HG03095 (cell line): ENCODE results near the gene CCDC9.
"Not testable (repeated sequence)": the region's sequence is repeated elsewhere in the genome, so short reads cannot be mapped to it uniquely, and the experiment has no call there.

Source experiments
- ATAC-seq: cut with Tn5 transposase; IDR thresholded peaks from one replicate; pipeline ENCODE4 v1.9.1; 2021; ENCODE audit warnings: moderate library complexity; ENCODE audit not compliant: unreplicated experiment

Gene CCDC9

DNA sequence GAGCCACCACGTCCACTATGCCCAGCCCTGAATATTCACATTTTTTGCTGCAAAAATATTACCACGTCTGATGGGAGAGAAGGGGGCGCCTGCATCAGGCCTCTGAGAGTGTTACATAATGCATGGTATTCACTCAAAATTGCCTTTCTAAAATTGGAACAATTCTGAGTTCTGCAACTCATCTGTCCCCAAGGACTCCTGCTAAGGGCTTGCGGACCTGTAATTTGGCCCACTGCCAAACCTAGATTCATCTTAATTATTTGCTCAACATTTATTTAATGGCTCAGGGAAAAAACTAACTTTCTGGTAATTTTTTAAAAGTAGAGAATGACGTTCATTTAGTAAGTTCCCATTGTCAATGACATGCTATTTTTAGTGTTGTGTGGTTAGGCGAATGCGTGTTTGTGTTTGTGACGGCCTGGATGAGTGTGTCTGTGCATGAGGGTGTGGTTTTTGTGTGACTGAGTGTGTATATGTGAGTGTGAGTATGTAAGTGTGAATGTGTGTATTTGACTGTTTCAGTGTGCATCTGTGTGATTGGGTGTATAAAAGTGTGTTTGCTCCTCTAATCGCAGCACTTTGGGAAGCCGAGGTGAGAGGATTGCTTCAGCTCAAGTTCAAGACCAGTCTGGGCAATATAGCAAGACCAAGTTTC lies 27.2 kb downstream of the CCDC9 start:
- no peak for ATAC-seq

DNA sequence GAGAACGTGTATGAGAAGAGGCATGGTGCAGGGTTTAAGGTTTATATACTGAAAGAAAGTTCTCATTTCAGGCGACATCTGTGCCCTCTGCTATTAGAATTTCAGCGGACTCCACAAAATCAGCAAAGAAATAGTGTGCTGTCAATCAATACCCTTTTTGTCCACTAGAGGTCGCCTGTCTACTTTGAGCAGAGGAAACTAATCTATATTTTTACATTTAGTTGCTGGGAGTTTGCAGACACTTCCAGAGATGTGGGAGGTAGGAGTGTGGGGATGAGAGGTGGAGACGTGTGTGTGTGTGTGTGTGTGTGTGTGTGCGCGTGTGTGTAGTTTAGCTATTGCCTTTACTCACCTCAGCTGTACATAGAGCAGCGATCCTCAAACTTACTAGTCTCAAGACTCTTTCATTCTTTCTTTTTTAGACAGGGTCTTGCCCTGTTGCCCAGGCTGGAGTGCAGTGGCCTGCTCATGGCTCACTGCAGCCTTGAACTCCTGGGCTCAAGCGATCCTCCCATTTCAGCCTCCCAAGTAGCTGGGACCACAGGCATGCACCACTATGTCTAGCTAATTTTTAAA lies 28.1 kb downstream of the CCDC9 start:
- ATAC-seq: no peak

DNA sequence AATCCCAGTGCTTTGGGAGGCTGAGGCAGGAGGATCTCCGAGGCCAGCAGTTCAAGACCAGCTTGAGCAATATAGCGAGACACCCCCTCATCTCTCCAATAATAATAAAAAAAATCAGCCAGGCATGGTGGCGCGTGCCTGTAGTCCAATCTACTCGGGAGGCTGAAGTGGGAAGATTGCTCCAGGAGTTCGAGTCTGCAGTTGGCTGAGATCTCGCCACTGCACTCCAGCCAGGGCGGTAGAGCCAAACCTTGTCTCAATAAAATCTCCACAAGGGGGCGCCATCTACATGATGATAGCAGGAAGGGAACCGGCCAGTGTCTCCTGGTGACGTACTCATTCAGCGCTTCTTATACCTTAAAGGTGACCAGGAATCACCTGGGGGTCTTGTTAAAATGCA lies 39.7 kb downstream of the CCDC9 start:
- no peak for ATAC-seq

DNA sequence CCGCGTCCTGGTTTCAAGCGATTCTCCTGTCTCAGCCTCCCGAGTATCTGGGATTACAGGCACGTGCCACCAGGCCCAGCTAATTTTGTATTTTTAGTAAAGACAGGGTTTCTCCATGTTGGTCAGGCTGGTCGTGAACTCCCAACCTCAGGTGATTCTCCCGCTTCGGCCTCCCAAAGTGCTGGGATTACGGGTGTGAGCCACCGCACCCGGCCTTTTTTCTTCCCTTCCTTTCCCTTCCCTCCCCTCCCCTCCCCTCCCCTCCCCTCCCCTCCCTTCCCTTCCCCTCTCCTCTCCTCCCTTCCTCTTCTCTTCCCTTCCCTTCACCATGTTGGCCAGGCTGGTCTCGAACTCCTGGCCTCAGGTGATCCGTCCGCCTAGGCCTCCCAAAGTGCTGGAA lies 44.5 kb downstream of the CCDC9 start:
- not testable (repeated sequence) for ATAC-seq

DNA sequence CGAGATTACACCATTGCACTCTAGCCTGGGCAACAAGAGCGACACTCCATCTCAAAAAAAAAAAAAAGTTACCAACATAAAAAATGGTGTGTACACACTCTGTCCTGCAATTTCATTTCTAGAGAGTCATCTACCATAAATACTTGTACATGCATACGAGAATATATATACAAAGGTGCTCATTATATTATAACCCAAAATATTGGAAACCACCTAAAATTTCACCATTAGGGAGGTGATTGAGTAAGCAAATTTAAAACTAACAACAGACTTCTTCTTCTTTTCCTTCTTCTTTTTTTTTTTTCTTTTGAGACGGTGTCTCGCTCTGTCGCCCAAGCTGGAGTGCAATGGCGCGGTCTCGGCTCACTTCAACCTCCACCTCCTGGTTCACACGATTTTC lies 45.9 kb downstream of the CCDC9 start:
- no peak for ATAC-seq

DNA sequence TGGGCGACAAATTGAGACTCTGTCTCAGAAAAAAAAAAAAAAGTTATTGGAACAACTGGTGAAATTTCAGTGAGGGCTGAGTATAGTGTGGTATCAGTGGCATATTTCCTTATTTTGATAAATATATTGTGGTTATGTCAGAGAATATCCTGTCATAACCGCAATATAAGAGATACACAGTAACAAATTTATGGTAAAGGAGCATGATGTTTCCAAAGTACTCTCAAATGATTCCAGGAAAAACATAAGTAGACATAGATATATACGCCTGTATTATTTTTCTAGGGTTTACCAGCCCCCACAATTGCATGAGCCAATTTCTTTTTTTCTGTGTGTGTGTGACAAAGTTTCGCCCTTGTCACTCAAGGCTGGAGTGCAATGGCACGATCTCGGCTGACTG lies 47.6 kb downstream of the CCDC9 start:
- ATAC-seq: no peak

DNA sequence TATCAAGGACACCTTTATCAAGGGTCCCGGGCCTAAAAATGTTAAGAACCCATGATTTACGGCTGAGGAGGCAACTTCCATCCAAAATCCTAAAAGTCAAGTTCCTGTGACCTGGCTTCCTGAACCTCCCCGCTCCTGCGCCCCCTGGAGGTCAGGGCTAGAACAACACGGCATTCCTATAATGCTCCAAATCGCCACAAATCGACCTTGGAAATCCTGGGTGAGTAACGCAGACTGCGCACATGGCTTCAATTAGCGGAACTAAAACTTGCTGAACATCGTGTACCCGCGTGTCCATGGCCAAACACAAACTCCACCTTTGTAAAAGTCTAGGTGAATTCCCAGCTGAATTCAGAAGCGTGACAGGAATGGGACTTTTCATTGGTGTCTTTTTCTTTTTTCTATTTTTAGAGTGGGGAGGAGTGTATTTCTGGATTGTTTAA lies 49.0 kb downstream of the CCDC9 start:
- ATAC-seq: no peak

DNA sequence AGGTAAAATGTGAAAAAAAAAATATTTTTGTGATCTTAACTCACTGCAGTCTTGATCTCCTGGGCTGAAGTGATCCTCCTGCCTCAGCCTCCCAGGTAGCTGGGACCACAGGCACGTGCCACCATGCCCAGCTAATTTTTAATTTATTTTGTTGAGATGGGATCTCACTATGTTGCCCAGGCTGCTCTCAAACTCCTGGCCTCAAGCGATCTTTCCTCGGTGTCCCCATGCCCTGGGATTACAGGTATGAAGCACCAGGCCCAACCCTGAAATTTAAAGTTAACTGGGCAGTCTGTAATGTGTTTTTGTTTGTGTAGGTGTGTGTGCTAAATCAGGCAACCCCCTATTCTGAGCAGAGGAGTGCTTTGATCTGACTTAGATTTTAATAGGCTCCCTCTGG lies 50.0 kb downstream of the CCDC9 start:
- no peak for ATAC-seq

DNA sequence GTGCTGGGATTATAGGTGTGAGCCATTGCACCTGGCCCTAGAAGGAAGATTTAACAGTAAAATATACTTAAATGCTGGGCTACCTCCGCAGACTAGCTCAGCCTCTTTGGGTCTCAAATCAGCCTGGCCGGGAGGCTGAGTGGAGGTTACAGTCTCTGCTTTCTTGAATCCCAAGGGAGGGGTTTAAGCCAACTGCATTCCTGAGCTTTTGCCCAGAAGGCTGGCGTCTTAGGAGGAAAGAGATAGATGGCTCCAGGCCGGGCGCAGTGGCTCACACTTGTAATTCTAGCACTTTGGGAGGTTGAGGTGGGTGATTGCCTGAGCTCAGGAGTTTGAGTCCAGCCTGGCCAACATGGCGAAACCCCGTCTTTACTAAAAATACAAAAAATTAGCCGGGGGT lies 52.7 kb downstream of the CCDC9 start:
- no peak for ATAC-seq

DNA sequence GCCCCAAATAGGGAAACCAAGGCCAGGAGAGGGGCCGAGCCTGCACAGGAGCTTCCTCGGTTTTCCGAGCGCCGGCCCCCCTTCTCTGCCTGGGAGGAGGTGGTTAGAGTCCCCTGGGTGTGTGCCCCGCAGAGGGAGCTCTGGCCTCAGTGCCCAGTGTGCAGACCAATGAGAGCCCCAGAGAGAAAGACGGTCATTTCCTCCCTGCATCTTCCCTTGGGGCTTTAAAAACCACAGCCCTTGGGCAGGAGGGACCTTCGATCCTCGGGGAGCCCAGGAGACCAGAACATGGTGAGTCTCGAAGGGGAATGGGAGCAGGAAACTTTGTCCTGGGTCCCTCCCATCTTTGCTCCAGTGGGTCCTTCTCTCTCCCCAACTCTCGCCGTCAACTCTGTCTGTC lies 53.3 kb downstream of the CCDC9 start, which contains the start of gene C5AR1:
C5AR1 (plus strand) TSS at position 254 of the 400 bp plus-strand sequence; CDS start at position 289, 35 bp downstream.
- ATAC-seq: no peak

DNA sequence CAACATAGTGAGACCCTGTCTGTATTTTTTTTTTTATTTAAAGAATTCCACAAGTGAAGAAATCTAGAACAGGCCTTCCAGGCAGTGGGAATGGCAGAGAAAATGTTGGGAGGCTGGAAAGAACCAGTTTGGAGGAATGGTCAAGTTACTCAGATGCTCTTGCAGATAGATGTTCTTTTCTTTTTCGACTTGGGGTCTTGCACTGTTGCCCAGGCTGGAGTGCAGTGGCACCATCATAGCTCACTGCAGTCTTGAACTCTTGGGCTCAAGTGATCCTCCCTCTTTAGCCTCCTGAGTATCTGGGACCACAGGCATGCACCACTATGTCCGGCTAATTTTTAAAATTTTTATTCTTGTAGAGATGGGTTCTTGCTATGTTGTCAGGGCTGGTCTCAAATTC lies 54.0 kb downstream of the CCDC9 start:
- no peak for ATAC-seq

DNA sequence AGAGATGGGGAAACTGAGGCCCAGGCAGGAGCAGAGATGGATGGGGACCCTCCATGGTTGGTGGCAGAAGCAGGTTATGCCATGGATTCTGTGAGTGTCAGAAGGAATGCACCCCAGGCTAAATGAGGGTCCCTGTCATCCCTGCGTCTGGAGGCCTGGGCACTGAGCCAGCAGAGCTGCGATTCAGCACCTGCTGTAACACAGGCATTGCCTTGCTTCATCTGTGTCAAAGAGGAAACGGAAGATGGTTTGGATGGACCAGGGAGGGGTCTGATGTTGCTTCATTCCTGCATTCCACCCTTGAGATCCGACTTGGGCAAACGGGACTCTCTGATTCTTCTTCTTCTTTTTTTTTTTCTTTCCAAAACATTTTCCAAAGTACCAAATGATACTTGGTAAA lies 54.5 kb downstream of the CCDC9 start:
- ATAC-seq: no peak

DNA sequence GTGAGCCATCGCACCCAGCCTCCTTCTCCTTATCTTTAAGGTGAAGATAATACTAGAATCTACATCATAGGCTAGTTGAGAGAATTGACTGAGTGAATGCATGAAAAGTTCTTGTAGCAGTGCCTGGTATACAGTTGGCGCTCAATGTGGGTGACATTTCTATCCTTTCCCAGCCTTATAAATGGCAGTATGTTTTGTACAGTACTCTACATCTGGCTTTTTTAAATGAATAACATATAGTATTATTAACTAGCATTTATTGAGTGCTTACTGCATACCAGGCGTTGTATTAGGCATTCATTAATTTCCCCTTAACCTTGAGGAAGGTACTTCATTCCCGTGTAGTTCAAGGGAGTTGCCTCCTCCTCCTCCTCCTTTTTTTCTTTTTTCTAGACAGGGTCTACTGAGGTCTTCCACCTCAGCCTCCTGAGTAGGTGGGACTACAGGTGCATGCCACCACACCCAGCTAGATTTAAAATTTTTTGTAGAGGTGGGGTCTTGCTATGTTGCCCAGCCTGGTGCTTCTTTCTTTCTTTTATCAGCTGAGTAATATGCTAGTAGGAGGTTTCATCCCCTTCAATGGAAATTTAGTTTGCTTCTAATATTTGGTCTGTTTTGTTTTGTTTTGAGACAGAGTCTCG lies 56.2 kb downstream of the CCDC9 start:
- ATAC-seq: no peak

DNA sequence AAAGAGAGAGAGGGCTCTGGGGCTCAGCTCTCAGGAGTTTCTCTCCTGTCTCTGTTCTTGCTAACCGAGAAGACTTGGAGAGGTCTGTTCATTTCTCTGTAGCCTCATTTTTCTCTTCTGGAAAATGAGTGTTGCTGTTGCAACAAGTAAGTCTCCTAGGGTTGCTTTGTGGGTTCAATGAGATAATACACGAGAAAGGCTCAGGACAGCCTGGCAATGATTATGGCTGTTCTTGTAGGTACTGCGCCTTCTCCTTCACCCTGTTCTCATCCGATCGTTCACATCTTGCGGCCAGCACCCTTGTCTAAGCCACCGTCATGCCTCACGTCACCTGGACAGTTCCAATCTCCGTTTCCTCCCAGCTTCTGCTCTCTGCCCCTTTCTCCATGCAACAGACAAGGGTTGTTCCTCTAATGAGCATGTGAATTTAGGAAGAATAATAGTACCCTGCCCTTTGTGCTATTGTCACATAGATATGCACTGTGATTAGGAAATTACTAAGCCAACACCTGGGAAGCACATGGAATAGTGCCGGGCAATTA lies 57.5 kb downstream of the CCDC9 start:
- no peak for ATAC-seq

DNA sequence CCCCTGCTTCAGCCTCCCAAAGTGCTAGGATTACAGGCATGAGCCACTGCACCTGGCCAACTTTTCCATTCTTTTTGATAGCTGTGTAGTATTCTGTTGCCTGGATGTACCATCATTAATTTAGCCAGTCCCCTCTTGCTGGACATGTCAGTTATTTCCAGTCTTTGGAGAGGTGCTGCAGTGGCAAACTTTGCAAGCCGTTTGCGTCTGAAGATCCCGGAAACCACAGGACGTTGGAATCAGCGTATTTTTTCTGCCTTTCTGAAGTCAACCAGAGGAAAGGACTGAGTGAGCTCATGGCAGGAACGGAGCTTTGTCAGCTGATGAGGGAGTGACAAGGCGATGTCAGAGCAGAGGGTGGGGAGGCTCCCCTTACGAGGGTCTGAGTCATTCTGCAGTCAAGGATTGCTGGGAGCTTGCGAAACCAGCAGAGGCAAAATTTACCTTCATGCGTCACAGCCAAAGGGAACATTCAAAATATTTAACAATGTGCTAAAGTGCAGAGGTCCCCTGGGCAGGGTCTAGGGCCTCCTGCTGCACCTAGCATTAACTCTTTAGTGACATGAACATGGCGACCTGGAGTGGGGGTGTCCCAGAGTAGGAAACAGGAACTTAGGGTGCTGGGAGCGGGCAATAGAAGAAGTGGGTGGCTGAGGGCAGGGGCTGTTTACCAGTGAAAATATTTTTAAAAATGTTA lies 58.9 kb downstream of the CCDC9 start:
- ATAC-seq: no peak

DNA sequence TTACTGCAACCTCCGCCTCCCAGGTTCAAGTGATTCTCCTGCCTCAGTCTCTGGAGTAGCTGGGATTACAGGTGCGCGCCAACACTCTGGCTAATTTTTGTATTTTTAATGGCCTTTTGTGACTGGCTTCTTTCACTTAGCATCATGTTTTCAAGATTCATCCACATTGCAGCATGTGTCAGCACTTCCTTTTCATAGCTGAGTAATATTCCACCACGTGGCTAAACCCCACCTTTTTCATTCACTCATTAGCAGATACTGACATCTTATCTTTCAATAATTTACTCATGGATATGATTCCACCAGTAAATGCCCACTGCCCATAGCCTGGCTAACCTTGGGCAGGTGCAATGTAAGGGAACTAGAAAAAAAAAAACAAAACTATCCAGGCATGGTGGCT lies 60.2 kb downstream of the CCDC9 start:
- no peak for ATAC-seq

DNA sequence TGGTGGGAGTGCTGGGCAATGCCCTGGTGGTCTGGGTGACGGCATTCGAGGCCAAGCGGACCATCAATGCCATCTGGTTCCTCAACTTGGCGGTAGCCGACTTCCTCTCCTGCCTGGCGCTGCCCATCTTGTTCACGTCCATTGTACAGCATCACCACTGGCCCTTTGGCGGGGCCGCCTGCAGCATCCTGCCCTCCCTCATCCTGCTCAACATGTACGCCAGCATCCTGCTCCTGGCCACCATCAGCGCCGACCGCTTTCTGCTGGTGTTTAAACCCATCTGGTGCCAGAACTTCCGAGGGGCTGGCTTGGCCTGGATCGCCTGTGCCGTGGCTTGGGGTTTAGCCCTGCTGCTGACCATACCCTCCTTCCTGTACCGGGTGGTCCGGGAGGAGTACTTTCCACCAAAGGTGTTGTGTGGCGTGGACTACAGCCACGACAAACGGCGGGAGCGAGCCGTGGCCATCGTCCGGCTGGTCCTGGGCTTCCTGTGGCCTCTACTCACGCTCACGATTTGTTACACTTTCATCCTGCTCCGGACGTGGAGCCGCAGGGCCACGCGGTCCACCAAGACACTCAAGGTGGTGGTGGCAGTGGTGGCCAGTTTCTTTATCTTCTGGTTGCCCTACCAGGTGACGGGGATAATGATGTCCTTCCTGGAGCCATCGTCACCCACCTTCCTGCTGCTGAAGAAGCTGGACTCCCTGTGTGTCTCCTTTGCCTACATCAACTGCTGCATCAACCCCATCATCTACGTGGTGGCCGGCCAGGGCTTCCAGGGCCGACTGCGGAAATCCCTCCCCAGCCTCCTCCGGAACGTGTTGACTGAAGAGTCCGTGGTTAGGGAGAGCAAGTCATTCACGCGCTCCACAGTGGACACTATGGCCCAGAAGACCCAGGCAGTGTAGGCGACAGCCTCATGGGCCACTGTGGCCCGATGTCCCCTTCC lies 63.9 kb downstream of the CCDC9 start:
- no peak for ATAC-seq
